GM23338 (cell line): ENCODE measurements around the gene NPHP4. TPM values are rescaled to one million over a fixed set of nuclear protein-coding genes. Genes with fewer than 3 reads are reported as not detected.

ENCODE experiments used
- ATAC-seq: fragments of 200-7000 bp; cut with Tn5 transposase; 3 replicates; pipeline ENCODE4 v1.9.1; 2020
- DNase-seq: peaks from one replicate; pipeline ENCODE4 v3.0.0-alpha.2; 2015; ENCODE audit warnings: low spot score
- H2AFZ ChIP-seq: fragments of 200-600 bp; sonication (generic); 2 replicates; pipeline ENCODE4 v1.8.0; 2016; ENCODE audit warnings: antibody characterized with exemption, mild to moderate bottlenecking, moderate library complexity
- H3F3A ChIP-seq: fragments of 200-600 bp; sonication (generic); replicated peaks from 2 replicates; pipeline ENCODE4 v1.8.0; 2017; ENCODE audit warnings: antibody characterized with exemption, mixed run types, low read depth
- H3K27ac ChIP-seq: fragments of 200-600 bp; sonication (generic); 2 replicates; pipeline ENCODE4 v1.6.1; 2016; ENCODE audit warnings: low read depth
- H3K27me3 ChIP-seq: fragments of 200-600 bp; sonication (generic); 2 replicates; pipeline ENCODE4 v1.8.0; 2016; ENCODE audit warnings: mild to moderate bottlenecking, mixed run types, moderate library complexity; ENCODE audit not compliant: insufficient read depth
- H3K36me3 ChIP-seq: fragments of 200-600 bp; sonication (generic); 2 replicates; pipeline ENCODE4 v1.8.0; 2016; ENCODE audit warnings: mild to moderate bottlenecking; ENCODE audit not compliant: insufficient read depth
- H3K4me1 ChIP-seq: fragments of 200-600 bp; sonication (generic); 2 replicates; pipeline ENCODE4 v1.8.0; 2016; ENCODE audit warnings: mild to moderate bottlenecking, moderate library complexity; ENCODE audit not compliant: insufficient read depth
- H3K4me2 ChIP-seq: fragments of 200-600 bp; sonication (generic); 2 replicates; pipeline ENCODE4 v1.7.1; 2017; ENCODE audit warnings: mixed run types
- H3K4me3 ChIP-seq: fragments of 200-600 bp; sonication (generic); 2 replicates; pipeline ENCODE4 v1.6.1; 2016; ENCODE audit warnings: mixed run types
- H3K79me2 ChIP-seq: fragments of 200-600 bp; sonication (generic); replicated peaks from 2 replicates; pipeline ENCODE4 v1.8.0; 2017; ENCODE audit warnings: mild to moderate bottlenecking; ENCODE audit not compliant: insufficient read depth
- H3K9me2 ChIP-seq: fragments of 200-600 bp; sonication (generic); 2 replicates; pipeline ENCODE4 v1.8.0; 2017; ENCODE audit not compliant: insufficient read depth
- H4K20me1 ChIP-seq: fragments of 200-600 bp; sonication (generic); replicated peaks from 2 replicates; pipeline ENCODE4 v1.8.0; 2017; ENCODE audit warnings: mild to moderate bottlenecking; ENCODE audit not compliant: insufficient read depth
- H3K27ac Mint-ChIP-seq: 2 replicates; pipeline ENCODE4 v1.8.0; 2020; ENCODE audit warnings: inconsistent platforms, mild to moderate bottlenecking, moderate library complexity, mixed read lengths
- H3K27me3 Mint-ChIP-seq: 3 replicates; pipeline ENCODE4 v1.8.0; 2022; ENCODE audit warnings: low read depth, mild to moderate bottlenecking, moderate library complexity, mixed read lengths, inconsistent platforms; ENCODE audit not compliant: insufficient read depth, poor library complexity
- H3K36me3 Mint-ChIP-seq: 3 replicates; pipeline ENCODE4 v1.8.0; 2021; ENCODE audit warnings: low read depth, mild to moderate bottlenecking, inconsistent platforms, moderate library complexity, mixed read lengths
- H3K4me1 Mint-ChIP-seq: 3 replicates; pipeline ENCODE4 v1.8.0; 2020; ENCODE audit warnings: mild to moderate bottlenecking, inconsistent platforms, mixed read lengths
- H3K4me3 Mint-ChIP-seq: 3 replicates; pipeline ENCODE4 v1.8.0; 2021; ENCODE audit warnings: moderate library complexity, mild to moderate bottlenecking, inconsistent platforms, mixed read lengths
- H3K9me3 Mint-ChIP-seq: 3 replicates; pipeline ENCODE4 v1.8.0; 2020; ENCODE audit warnings: moderate library complexity, mild to moderate bottlenecking, inconsistent platforms, mixed read lengths
- CREB1 ChIP-seq: fragments of 250-450 bp; sonication (Bioruptor Pico); IDR thresholded peaks from 2 replicates; pipeline ENCODE4 v1.5.0; 2020; ENCODE audit warnings: low read depth, mild to moderate bottlenecking, moderate library complexity
- EZH2 ChIP-seq: fragments of 200-600 bp; sonication (generic); IDR thresholded peaks from one replicate; pipeline ENCODE4 v1.8.0; 2017; ENCODE audit warnings: antibody characterized with exemption, mild to moderate bottlenecking, low read depth; ENCODE audit not compliant: unreplicated experiment
- EZH2phosphoT487 ChIP-seq: fragments of 200-600 bp; sonication (generic); IDR thresholded peaks from one replicate; pipeline ENCODE4 v1.8.1; 2018; ENCODE audit warnings: antibody characterized with exemption; ENCODE audit not compliant: unreplicated experiment
- JUNB ChIP-seq: IDR thresholded peaks from one replicate; pipeline ENCODE4 v1.6.1; 2016; ENCODE audit warnings: antibody characterized with exemption; ENCODE audit not compliant: unreplicated experiment
- NANOG ChIP-seq: IDR thresholded peaks from 2 replicates; pipeline ENCODE4 v1.6.1; 2016; ENCODE audit warnings: antibody characterized with exemption, borderline replicate concordance
- POLR2AphosphoS5 ChIP-seq: IDR thresholded peaks from 2 replicates; pipeline ENCODE4 v1.6.1; 2016; ENCODE audit warnings: antibody characterized with exemption, low read depth
- STAT1 ChIP-seq: IDR thresholded peaks from one replicate; pipeline ENCODE4 v1.6.1; 2016; ENCODE audit warnings: antibody characterized with exemption; ENCODE audit not compliant: unreplicated experiment
- ZNF114 ChIP-seq: fragments of 250-450 bp; sonication (Bioruptor Pico); IDR thresholded peaks from 2 replicates; pipeline ENCODE4 v1.5.0; 2020; ENCODE audit warnings: mild to moderate bottlenecking, moderate library complexity
- polyA plus RNA-seq: library from polyadenylated mRNA; unstranded; fragments of >200 nt; fragmentation: Nextera tagmentation; extraction: Ambion mirVana; gene quantifications from 2 replicates; pipeline ENCODE4 v1.2.1, GENCODE V29; 2016
- total RNA-seq: library from RNA; depleted of rRNA; stranded (reverse); fragments of >200 nt; shearing (Covaris generic); gene quantifications from 2 replicates; pipeline ENCODE4 v1.2.3, GENCODE V29; 2014
- TF ChIP-seq, protein P1 (sequence below), 2 experiments: fragments of 200-600 bp in 1 of 2; sonication (generic) in 1 of 2; conservative IDR thresholded peaks; 2 replicates each; pipeline versions ENCODE4 v1.5.1 to v1.6.1; 2016 to 2017; ENCODE audit warnings: antibody characterized with exemption in 2 of 2, low read depth in 2 of 2, mild to moderate bottlenecking in 2 of 2, moderate library complexity in 1 of 2
- TF ChIP-seq, protein P2 (sequence below): IDR thresholded peaks from one replicate; pipeline ENCODE4 v1.6.1; 2018; ENCODE audit warnings: antibody characterized with exemption; ENCODE audit not compliant: unreplicated experiment
- TF ChIP-seq, protein P3 (sequence below): IDR thresholded peaks from 2 replicates; pipeline ENCODE4 v1.6.1; 2016; ENCODE audit warnings: antibody characterized with exemption

NPHP4 gene
- total and polyA plus RNA-seq, 2 experiments from 2014 or later: 2.5 to 12.4 TPM

DNA sequence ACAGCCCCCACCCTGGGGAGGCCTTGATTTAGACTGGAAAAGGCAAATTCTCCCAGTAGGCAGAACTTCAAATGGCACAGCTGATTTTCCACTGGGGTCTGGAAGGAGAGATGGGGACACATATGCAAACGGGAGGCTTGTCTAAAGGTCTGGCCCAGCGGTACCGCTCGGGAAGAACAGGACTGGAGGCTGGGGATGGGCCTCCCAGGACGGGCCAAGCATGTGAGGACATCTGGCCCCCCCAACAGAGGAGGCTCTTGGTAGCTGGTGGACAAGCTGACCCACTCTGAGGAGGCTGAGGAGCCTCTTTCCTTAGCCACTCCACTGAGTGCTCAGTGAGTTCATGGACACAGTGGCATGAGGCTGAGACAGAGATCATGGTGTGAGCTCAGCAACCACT lies 170.0 kb downstream of the NPHP4 start:
- H3K27ac ChIP-seq: no peak overlapping the region
- Mint-ChIP-seq H3K4me3 (no peak overlapping the region), H3K27ac (no peak overlapping the region), H3K27me3 (peaks cover 4% of the 10 kb centered on the region), H3K9me3 (peaks cover 16% of the 10 kb centered on the region), H3K4me1 (no peaks in the 10 kb centered on the region; the same call in 2 of the 3 replicates), H3K36me3 (peaks cover 10% of the 10 kb centered on the region)
- no peaks in the 10 kb centered on the region for H3K27me3 ChIP-seq
- H2AFZ ChIP-seq: no peak overlapping the region
- DNase-seq (no peak), ATAC-seq (no peak)
- no peaks in the 10 kb centered on the region for H3K36me3 ChIP-seq
- TF ChIP-seq JUNB: no peak
- TF ChIP-seq NANOG: no peak
- TF ChIP-seq ZNF114: no peak
- TF ChIP-seq, protein P1, sequence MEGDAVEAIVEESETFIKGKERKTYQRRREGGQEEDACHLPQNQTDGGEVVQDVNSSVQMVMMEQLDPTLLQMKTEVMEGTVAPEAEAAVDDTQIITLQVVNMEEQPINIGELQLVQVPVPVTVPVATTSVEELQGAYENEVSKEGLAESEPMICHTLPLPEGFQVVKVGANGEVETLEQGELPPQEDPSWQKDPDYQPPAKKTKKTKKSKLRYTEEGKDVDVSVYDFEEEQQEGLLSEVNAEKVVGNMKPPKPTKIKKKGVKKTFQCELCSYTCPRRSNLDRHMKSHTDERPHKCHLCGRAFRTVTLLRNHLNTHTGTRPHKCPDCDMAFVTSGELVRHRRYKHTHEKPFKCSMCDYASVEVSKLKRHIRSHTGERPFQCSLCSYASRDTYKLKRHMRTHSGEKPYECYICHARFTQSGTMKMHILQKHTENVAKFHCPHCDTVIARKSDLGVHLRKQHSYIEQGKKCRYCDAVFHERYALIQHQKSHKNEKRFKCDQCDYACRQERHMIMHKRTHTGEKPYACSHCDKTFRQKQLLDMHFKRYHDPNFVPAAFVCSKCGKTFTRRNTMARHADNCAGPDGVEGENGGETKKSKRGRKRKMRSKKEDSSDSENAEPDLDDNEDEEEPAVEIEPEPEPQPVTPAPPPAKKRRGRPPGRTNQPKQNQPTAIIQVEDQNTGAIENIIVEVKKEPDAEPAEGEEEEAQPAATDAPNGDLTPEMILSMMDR (conservative IDR thresholded peaks at IDR 0.05; ENCODE audit: low read depth in 2 of 2): no peak
- no peak for TF ChIP-seq STAT1
- H4K20me1 ChIP-seq: no peaks in the 10 kb centered on the region
- no peak overlapping the region for H3K4me3 ChIP-seq
- no peak overlapping the region for H3K4me2 ChIP-seq
- no peaks in the 10 kb centered on the region for H3F3A ChIP-seq
- H3K9me2 ChIP-seq: no peaks in the 10 kb centered on the region
- no peaks in the 10 kb centered on the region for H3K4me1 ChIP-seq
- no peaks in the 10 kb centered on the region for H3K79me2 ChIP-seq

DNA sequence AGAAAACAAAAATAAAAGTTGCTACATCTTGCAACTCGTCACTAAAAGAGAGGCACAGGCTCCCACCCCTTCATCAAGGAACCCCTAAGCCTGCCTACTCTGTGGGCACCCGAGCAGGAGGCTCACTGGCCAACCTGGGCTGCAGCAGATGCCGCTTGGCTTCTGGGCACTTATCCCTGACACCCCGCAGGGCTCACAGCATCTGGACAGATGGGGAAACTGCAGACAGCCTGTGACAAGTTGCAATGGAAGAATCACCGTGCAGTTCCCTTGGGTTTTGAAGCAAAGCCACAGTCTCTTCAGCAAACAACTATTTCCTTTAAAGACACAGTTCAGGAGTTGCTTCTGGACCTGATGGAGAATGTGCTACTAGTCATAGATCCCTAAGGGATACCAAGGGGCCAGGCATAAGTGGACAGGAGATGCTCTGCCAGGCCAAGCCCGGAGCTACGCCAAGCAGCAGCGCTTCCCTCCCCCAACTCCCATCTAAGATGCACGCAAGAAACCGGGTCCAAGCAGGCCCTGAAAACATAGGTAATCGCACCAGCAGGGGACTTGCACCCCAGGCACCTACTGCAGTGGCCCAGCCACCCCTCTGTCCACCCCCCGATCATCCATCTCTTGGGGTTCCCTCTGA lies 170.6 kb downstream of the NPHP4 start:
- no peak overlapping the region for H3K27ac ChIP-seq
- no peak for ATAC-seq

More for the DNA sequence above, 170.6 kb downstream of the NPHP4 start:
- H3K27ac Mint-ChIP-seq: no peak overlapping the region
- no peaks in the 10 kb centered on the region for H3F3A ChIP-seq
- H2AFZ ChIP-seq: no peak overlapping the region
- no peaks in the 10 kb centered on the region for H4K20me1 ChIP-seq
- H3K4me3 Mint-ChIP-seq: no peak overlapping the region
- H3K36me3 ChIP-seq: no peaks in the 10 kb centered on the region
- no peaks in the 10 kb centered on the region for H3K79me2 ChIP-seq
- no peak overlapping the region for H3K4me2 ChIP-seq
- H3K4me1 Mint-ChIP-seq: no peaks in the 10 kb centered on the region; the same call in 2 of the 3 replicates
- no peaks in the 10 kb centered on the region for H3K27me3 ChIP-seq
- H3K4me1 ChIP-seq: no peaks in the 10 kb centered on the region
- H3K9me2 ChIP-seq: no peaks in the 10 kb centered on the region
- H3K4me3 ChIP-seq: no peak overlapping the region
- peaks cover 4% of the 10 kb centered on the region for H3K27me3 Mint-ChIP-seq
- peaks cover 17% of the 10 kb centered on the region for H3K9me3 Mint-ChIP-seq
- H3K36me3 Mint-ChIP-seq: peaks cover 10% of the 10 kb centered on the region
- TF ChIP-seq, protein P2, sequence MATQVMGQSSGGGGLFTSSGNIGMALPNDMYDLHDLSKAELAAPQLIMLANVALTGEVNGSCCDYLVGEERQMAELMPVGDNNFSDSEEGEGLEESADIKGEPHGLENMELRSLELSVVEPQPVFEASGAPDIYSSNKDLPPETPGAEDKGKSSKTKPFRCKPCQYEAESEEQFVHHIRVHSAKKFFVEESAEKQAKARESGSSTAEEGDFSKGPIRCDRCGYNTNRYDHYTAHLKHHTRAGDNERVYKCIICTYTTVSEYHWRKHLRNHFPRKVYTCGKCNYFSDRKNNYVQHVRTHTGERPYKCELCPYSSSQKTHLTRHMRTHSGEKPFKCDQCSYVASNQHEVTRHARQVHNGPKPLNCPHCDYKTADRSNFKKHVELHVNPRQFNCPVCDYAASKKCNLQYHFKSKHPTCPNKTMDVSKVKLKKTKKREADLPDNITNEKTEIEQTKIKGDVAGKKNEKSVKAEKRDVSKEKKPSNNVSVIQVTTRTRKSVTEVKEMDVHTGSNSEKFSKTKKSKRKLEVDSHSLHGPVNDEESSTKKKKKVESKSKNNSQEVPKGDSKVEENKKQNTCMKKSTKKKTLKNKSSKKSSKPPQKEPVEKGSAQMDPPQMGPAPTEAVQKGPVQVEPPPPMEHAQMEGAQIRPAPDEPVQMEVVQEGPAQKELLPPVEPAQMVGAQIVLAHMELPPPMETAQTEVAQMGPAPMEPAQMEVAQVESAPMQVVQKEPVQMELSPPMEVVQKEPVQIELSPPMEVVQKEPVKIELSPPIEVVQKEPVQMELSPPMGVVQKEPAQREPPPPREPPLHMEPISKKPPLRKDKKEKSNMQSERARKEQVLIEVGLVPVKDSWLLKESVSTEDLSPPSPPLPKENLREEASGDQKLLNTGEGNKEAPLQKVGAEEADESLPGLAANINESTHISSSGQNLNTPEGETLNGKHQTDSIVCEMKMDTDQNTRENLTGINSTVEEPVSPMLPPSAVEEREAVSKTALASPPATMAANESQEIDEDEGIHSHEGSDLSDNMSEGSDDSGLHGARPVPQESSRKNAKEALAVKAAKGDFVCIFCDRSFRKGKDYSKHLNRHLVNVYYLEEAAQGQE: no peak
- TF ChIP-seq, protein P1 (conservative IDR thresholded peaks at IDR 0.05; ENCODE audit: low read depth in 2 of 2): no peak
- TF ChIP-seq, protein P3, sequence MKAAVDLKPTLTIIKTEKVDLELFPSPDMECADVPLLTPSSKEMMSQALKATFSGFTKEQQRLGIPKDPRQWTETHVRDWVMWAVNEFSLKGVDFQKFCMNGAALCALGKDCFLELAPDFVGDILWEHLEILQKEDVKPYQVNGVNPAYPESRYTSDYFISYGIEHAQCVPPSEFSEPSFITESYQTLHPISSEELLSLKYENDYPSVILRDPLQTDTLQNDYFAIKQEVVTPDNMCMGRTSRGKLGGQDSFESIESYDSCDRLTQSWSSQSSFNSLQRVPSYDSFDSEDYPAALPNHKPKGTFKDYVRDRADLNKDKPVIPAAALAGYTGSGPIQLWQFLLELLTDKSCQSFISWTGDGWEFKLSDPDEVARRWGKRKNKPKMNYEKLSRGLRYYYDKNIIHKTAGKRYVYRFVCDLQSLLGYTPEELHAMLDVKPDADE: no peak
- TF ChIP-seq JUNB: no peak
- TF ChIP-seq CREB1 (CRISPR knock-in tag): no peak
- no peak for TF ChIP-seq EZH2phosphoT487
- TF ChIP-seq ZNF114: no peak
- no peak for TF ChIP-seq POLR2AphosphoS5
- TF ChIP-seq EZH2: no peak
- no peak for DNase-seq
